Adrenal gland (tissue), 12 donors: Measurements from ENCODE around the gene PPP2R5A. TPM values are rescaled to one million over a fixed set of nuclear protein-coding genes. Genes with fewer than 3 reads are reported as not detected.

Experiments
- DNase-seq, 7 donors: peaks; one replicate each; pipeline ENCODE4 v3.0.0-alpha.2; 2019 to 2020
- H3K27ac ChIP-seq, 5 donors: fragments of 200-600 bp; sonication (generic) in 4 of 5; 1 replicate in 3 of 5; 2 replicates in 2 of 5; pipeline versions ENCODE4 v1.5.1 to v1.8.0; 2016 to 2020; ENCODE audit warnings: mild to moderate bottlenecking in 1 of 5
- H3K27me3 ChIP-seq: fragments of 200-600 bp; 2 replicates; pipeline ENCODE4 v1.8.0; 2021
- H3K36me3 ChIP-seq, 2 donors: fragments of 200-600 bp; replicated peaks in 1 of 2; 1 replicate in 1 of 2; 2 replicates in 1 of 2; pipeline versions ENCODE4 v1.5.1 to v1.8.0; 2018 to 2022
- H3K4me1 ChIP-seq, 2 donors: fragments of 200-600 bp; replicated peaks in 1 of 2; 1 replicate in 1 of 2; 2 replicates in 1 of 2; pipeline versions ENCODE4 v1.5.1 to v1.8.0; 2018 to 2021
- H3K4me3 ChIP-seq, 4 donors: fragments of 200-600 bp; sonication (generic) in 3 of 4; one replicate each; pipeline ENCODE4 v1.5.1; 2016 to 2018
- H3K9me3 ChIP-seq, 3 donors: fragments of 200-600 bp; sonication (generic) in 1 of 3; replicated peaks in 1 of 3; 1 replicate in 2 of 3; 2 replicates in 1 of 3; pipeline versions ENCODE4 v1.5.1 to v1.8.0; 2016 to 2021
- CTCF ChIP-seq, 6 experiments: fragments of 450-650 bp in 4 of 6; fragments of 200-600 bp in 2 of 6; sonication (generic) in 1 of 6; IDR thresholded peaks; 1 replicate in 5 of 6; 2 replicates in 1 of 6; pipeline versions ENCODE4 v1.5.1 to v1.8.0; 2016 to 2021; ENCODE audit warnings: antibody characterized with exemption in 6 of 6, mild to moderate bottlenecking in 2 of 6, moderate library complexity in 1 of 6
- POLR2A ChIP-seq, 2 donors: fragments of 450-650 bp; IDR thresholded peaks; one replicate each; pipeline ENCODE4 v1.6.1; 2017; ENCODE audit warnings: antibody characterized with exemption in 2 of 2, mild to moderate bottlenecking in 2 of 2, moderate library complexity in 1 of 2
- WGBS, 4 donors: extraction: QIAGEN DNeasy Blood & Tissue Kit in 2 of 4; methylation state at CpG; one replicate each; pipeline versions ENCODE4 v1.1.5 to v1.1.7; 2013 to 2017; 5-methylcytosine and 5-hydroxymethylcytosine counted together
- intact Hi-C, 2 donors: fragments of 100-400 bp; cut with DNase I; formaldehyde crosslinking; loops; one replicate each; pipeline versions ENCODE4 v1.14.1 to v1.15.0; 2022 to 2023
- polyA plus RNA-seq, 3 donors: library from polyadenylated mRNA; stranded (reverse); fragments of 200-250 nt in 2 of 3; fragments of 350-450 nt in 1 of 3; fragmentation: Illumina TruSeq in 1 of 3; extraction: RNeasy Lipid Tissue Mini Kit (QIAGEN cat#74804) in 1 of 3; gene quantifications; one replicate each; pipeline ENCODE4 v1.2.3, GENCODE V29; 2013 to 2014
- total RNA-seq, 9 donors: library from RNA; depleted of rRNA in 4 of 9; stranded (reverse); fragments of >200 nt in 4 of 9; fragments of 120-200 nt in 1 of 9; fragmentation: NEBNext Ultra II Directional in 1 of 9; extraction: Animal tissue kit (Norgen Biotek cat#: 25700) in 1 of 9; gene quantifications; one replicate each; pipeline versions ENCODE4 v1.1.0 to v1.2.4, GENCODE V29; 2013 to 2023
- donor health status: healthy with polysubstance abuse.
- donor health status: Bipolar disorder and iron deficiency.
- donor health status: DM: yes; HTN: yes; CAD: no.
- donor health status: DM: no; HTN: no; CAD: no.
- donor health status: DM: no; HTN: no; CAD: no.
- donor health status: DM: yes; HTN: yes; CAD: no.

The PPP2R5A gene
- total and polyA plus RNA-seq, 12 donors = 11.8 to 27.5 (median 21.1) TPM

- TF ChIP-seq POLR2A (IDR thresholded peaks at IDR 0.05) = no peak
- TF ChIP-seq CTCF (IDR thresholded peaks at IDR 0.05) = no peak
- WGBS, 4 donors = 91 to 95% (median 93%) methylated on average over 2 of the region's 2 CpGs
- intact Hi-C loops = no loop called here
- Histone ChIP-seq H3K27me3 (no peaks in the 10 kb centered on the region), H3K4me3 (no peak overlapping the region), H3K9me3 (no peaks in the 10 kb centered on the region), H3K4me1 (no peaks in the 10 kb centered on the region), H3K27ac (no peak overlapping the region), H3K36me3 (no peaks in the 10 kb centered on the region)
- no peak for DNase-seq
Measured at GRCh38 chr1:212329105-212329504, 43.9 kb downstream of the PPP2R5A start.

GRCh38 chr1:212341090-212341489, 55.9 kb downstream of the PPP2R5A start:
- Histone ChIP-seq H3K27me3 (no peaks in the 10 kb centered on the region), H3K9me3 (no peaks in the 10 kb centered on the region), H3K4me3 (no peak overlapping the region), H3K36me3 (no peaks in the 10 kb centered on the region), H3K4me1 (no peaks in the 10 kb centered on the region), H3K27ac (no peak overlapping the region)
- intact Hi-C loops = no loop called here
- no peak for TF ChIP-seq POLR2A (IDR thresholded peaks at IDR 0.05)
- no peak for TF ChIP-seq CTCF (IDR thresholded peaks at IDR 0.05)
- WGBS, 4 donors = 86 to 94% (median 91%) methylated on average over 1 of the region's 1 CpG
- DNase-seq = no peak

DNA sequence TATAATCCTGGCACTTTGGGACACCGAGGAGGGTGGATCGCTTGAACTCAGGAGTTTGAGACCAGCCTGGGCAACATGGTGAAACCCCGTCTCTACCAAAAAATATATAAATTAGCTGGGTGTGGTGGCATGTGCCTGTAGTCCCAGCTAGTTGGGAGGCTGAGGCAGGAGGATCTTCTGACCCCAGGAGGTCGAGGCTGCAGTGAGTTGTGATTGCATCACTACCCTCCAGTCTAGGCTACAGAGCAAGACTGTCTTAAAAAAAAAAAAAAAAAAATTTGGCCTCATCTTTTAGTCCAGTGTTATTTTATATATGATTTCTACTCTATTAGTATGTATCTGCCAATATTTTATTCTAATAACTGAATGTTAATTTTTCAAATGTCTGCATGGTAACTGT, 59.7 kb downstream of the PPP2R5A start:
- H3K9me3 ChIP-seq = no peaks in the 10 kb centered on the region
- H3K4me3 ChIP-seq = no peak overlapping the region
- H3K4me1 ChIP-seq = no peaks in the 10 kb centered on the region
- no peak for DNase-seq
- H3K36me3 ChIP-seq = peaks cover 0 to 3% of the 10 kb centered on the region in 2 donors
- H3K27me3 ChIP-seq = no peaks in the 10 kb centered on the region
- TF ChIP-seq POLR2A (IDR thresholded peaks at IDR 0.05) (no peak), CTCF (IDR thresholded peaks at IDR 0.05) (no peak)
- H3K27ac ChIP-seq = no peak overlapping the region
- WGBS, 4 donors = 94 to 99% (median 97%) methylated on average over 4 of the region's 4 CpGs
- intact Hi-C loops = no loop called here

GRCh38 chr1:212346601-212347000, 61.4 kb downstream of the PPP2R5A start:
- no peak for TF ChIP-seq POLR2A (IDR thresholded peaks at IDR 0.05)
- no peak for TF ChIP-seq CTCF (IDR thresholded peaks at IDR 0.05)
- Histone ChIP-seq H3K27me3 (no peaks in the 10 kb centered on the region), H3K36me3 (peaks cover 0 to 3% of the 10 kb centered on the region in 2 donors)

More at GRCh38 chr1:212346601-212347000, 61.4 kb downstream of the PPP2R5A start:
- H3K27ac ChIP-seq = no peak overlapping the region
- intact Hi-C loops = no loop called here
- H3K4me3 ChIP-seq = no peak overlapping the region
- H3K9me3 ChIP-seq = no peaks in the 10 kb centered on the region
- H3K4me1 ChIP-seq = no peaks in the 10 kb centered on the region
- WGBS, 4 donors = 79 to 97% (median 96%) methylated on average over 1 of the region's 1 CpG
- no peak for DNase-seq
